Astrocyte (in vitro differentiated cells and primary cell): Measurements from ENCODE around the gene ASCC3. TPM values are rescaled to one million over a fixed set of nuclear protein-coding genes. Genes with fewer than 3 reads are reported as not detected.

Experiments used
- DNase-seq: peaks from one replicate; pipeline ENCODE4 v3.0.0-alpha.2; 2010; ENCODE audit warnings: low read depth
- FAIRE-seq: peaks from 2 replicates; lab custom pipeline; 2011; peaks lifted over from hg19 to GRCh38; lab: Jason Lieb, UNC
- H2AFZ ChIP-seq: 2 replicates; pipeline ENCODE4 v1.6.0; 2012; ENCODE audit warnings: low read depth, low read length, inconsistent platforms
- H3K27ac ChIP-seq: 2 replicates; pipeline ENCODE4 v1.5.1; 2011; ENCODE audit warnings: low read depth, low read length, inconsistent platforms
- H3K27me3 ChIP-seq: 2 replicates; pipeline ENCODE4 v1.6.0; 2011; ENCODE audit warnings: low read length, inconsistent platforms; ENCODE audit not compliant: insufficient read depth
- H3K36me3 ChIP-seq: 2 replicates; pipeline ENCODE4 v1.5.1; 2011; ENCODE audit warnings: low read length, inconsistent platforms; ENCODE audit not compliant: insufficient read depth
- H3K4me1 ChIP-seq: 2 replicates; pipeline ENCODE4 v1.5.1; 2011; ENCODE audit warnings: low read length, inconsistent platforms; ENCODE audit not compliant: insufficient read depth
- H3K4me2 ChIP-seq: 2 replicates; pipeline ENCODE4 v1.6.0; 2012; ENCODE audit warnings: low read length, inconsistent platforms
- H3K4me3 ChIP-seq: 2 replicates; pipeline ENCODE4 v1.5.1; 2011; ENCODE audit warnings: low read depth, mild to moderate bottlenecking, low read length, inconsistent platforms; ENCODE audit not compliant: insufficient read depth
- H3K79me2 ChIP-seq: 2 replicates; pipeline ENCODE4 v1.6.0; 2012; ENCODE audit warnings: mild to moderate bottlenecking, low read length, inconsistent platforms; ENCODE audit not compliant: insufficient read depth
- H3K9ac ChIP-seq: 2 replicates; pipeline ENCODE4 v1.6.0; 2012; ENCODE audit warnings: mild to moderate bottlenecking, low read length, inconsistent platforms
- H3K9me3 ChIP-seq: 2 replicates; pipeline ENCODE4 v1.5.1; 2012; ENCODE audit warnings: low read depth, mild to moderate bottlenecking, low read length, inconsistent platforms; ENCODE audit not compliant: insufficient read depth
- H4K20me1 ChIP-seq: 2 replicates; pipeline ENCODE4 v1.6.0; 2012; ENCODE audit warnings: low read length, inconsistent platforms; ENCODE audit not compliant: insufficient read depth
- H3K27ac Mint-ChIP-seq: one replicate; pipeline ENCODE4 v1.8.0; 2021; ENCODE audit warnings: mild to moderate bottlenecking, mixed read lengths; ENCODE audit not compliant: unreplicated experiment
- H3K27me3 Mint-ChIP-seq: one replicate; pipeline ENCODE4 v1.8.0; 2021; ENCODE audit warnings: low read depth, mixed read lengths; ENCODE audit not compliant: unreplicated experiment
- H3K36me3 Mint-ChIP-seq: one replicate; pipeline ENCODE4 v1.8.0; 2021; ENCODE audit warnings: low read depth, mixed read lengths; ENCODE audit not compliant: unreplicated experiment
- H3K4me1 Mint-ChIP-seq: one replicate; pipeline ENCODE4 v1.8.0; 2021; ENCODE audit warnings: low read depth, mixed read lengths; ENCODE audit not compliant: unreplicated experiment
- H3K4me3 Mint-ChIP-seq: one replicate; pipeline ENCODE4 v1.8.0; 2021; ENCODE audit warnings: mild to moderate bottlenecking, moderate library complexity, mixed read lengths; ENCODE audit not compliant: unreplicated experiment
- H3K9me3 Mint-ChIP-seq: one replicate; pipeline ENCODE4 v1.8.0; 2021; ENCODE audit warnings: mild to moderate bottlenecking, mixed read lengths; ENCODE audit not compliant: unreplicated experiment
- CTCF ChIP-seq: IDR thresholded peaks from 2 replicates; pipeline ENCODE4 v1.5.1; 2011; ENCODE audit warnings: low read depth, mild to moderate bottlenecking, inconsistent platforms, low read length, moderate library complexity; ENCODE audit not compliant: insufficient read depth
- EZH2 ChIP-seq: IDR thresholded peaks from 2 replicates; pipeline ENCODE4 v1.6.1; 2012; ENCODE audit warnings: mild to moderate bottlenecking, low read length, inconsistent platforms; ENCODE audit not compliant: insufficient read depth
- total RNA-seq: library from RNA; stranded (reverse); gene quantifications from 2 replicates; pipeline ENCODE4 v1.2.1, GENCODE V29; 2021

Gene ASCC3
- total RNA-seq, 1 donor from 2014 or later = 138 TPM

GRCh38 chr6:100614386-100614785 lies 266.7 kb downstream of the ASCC3 start:
- no peak for FAIRE-seq
- Histone ChIP-seq H3K4me2 (no peak overlapping the region), H3K27ac (no peak overlapping the region), H3K36me3 (peaks cover 3% of the 10 kb centered on the region), H3K4me1 (no peaks in the 10 kb centered on the region), H3K4me3 (no peak overlapping the region), H2AFZ (no peak overlapping the region), H3K27me3 (no peaks in the 10 kb centered on the region), H3K79me2 (no peaks in the 10 kb centered on the region), H3K9me3 (no peaks in the 10 kb centered on the region), H4K20me1 (no peaks in the 10 kb centered on the region), H3K9ac (no peak overlapping the region)
- H3K4me3 Mint-ChIP-seq = no peak overlapping the region
- no peak for DNase-seq
- peaks cover 6% of the 10 kb centered on the region for H3K4me1 Mint-ChIP-seq
- no peaks in the 10 kb centered on the region for H3K27me3 Mint-ChIP-seq
- H3K9me3 Mint-ChIP-seq = no peaks in the 10 kb centered on the region
- peaks cover 12% of the 10 kb centered on the region for H3K36me3 Mint-ChIP-seq
- no peak overlapping the region for H3K27ac Mint-ChIP-seq
- no peak for TF ChIP-seq EZH2
- TF ChIP-seq CTCF = no peak

- Mint-ChIP-seq H3K4me1 (peaks cover 4% of the 10 kb centered on the region), H3K4me3 (no peak overlapping the region)
- no peak for FAIRE-seq
These were observed 267.5 kb downstream of the ASCC3 start for GRCh38 chr6:100613656-100614055.

More at GRCh38 chr6:100613656-100614055, 267.5 kb downstream of the ASCC3 start:
- Histone ChIP-seq H3K79me2 (no peaks in the 10 kb centered on the region), H3K4me2 (no peak overlapping the region), H3K36me3 (peaks cover 3% of the 10 kb centered on the region), H3K27ac (no peak overlapping the region), H3K4me3 (no peak overlapping the region), H3K4me1 (no peaks in the 10 kb centered on the region), H3K9ac (no peak overlapping the region), H2AFZ (no peak overlapping the region), H4K20me1 (no peaks in the 10 kb centered on the region), H3K9me3 (no peaks in the 10 kb centered on the region), H3K27me3 (no peaks in the 10 kb centered on the region)
- Mint-ChIP-seq H3K9me3 (no peaks in the 10 kb centered on the region), H3K27me3 (no peaks in the 10 kb centered on the region), H3K36me3 (peaks cover 12% of the 10 kb centered on the region), H3K27ac (no peak overlapping the region)
- no peak for TF ChIP-seq EZH2
- no peak for TF ChIP-seq CTCF
- peak; percentile 41 for DNase-seq
